Fibroblast of skin of right quadriceps (primary cell): ENCODE measurements around the gene CD164L2.
A peak's percentile ranks its signal among the peaks of the same experiment; 100 is the strongest.

Experiments
- DNase-seq: peaks from one replicate; pipeline ENCODE4 v3.0.0-alpha.2; 2013

CD164L2 gene

GRCh38 chr1:27342778-27343638 lies 40.1 kb downstream of the CD164L2 start:
- DNase-seq: no peak

- DNase-seq: no peak
These were observed 40.7 kb downstream of the CD164L2 start for GRCh38 chr1:27342391-27342777.

DNA sequence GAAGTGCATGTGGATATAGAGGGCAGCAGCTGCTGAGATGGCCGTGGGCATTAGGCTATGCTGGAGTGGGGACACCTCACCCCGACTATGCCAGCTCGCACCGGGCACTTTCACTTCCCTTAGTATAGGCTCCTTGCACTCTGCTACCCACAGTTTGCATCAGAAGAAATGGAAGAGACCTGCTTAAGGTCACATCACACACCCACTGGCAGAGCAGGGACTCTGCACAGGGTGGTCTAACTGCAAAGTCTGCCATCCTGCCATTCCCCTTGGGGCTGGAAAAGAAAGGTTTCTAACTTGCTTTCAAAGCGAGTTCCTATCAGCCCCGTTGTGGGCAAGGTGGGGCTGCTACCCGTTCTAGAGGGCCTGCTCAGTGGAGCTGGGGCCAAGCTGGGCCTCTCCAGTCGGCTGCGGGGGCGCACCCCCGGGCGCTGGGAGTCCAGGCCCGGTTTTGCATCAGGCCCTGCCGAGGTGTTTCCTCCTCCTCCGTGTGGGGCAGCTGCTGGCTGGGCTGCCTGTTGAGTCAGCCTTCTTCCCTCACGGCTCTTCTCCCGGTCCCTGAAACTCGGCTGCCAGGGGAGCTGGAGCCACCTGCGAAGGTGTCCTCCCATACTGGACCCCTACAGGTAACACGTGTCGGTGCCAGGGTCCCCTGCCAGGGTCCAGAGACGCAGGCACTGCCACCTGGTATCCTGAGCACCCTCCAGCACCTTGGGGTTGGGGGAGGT lies 41.4 kb downstream of the CD164L2 start, which contains the start of gene SYTL1:
TSS of gene SYTL1 (plus strand) at position 498 of the 728 bp plus-strand sequence. CDS start 3,313 bp downstream, outside the sequence.
- peak; percentile 75 for DNase-seq

DNA sequence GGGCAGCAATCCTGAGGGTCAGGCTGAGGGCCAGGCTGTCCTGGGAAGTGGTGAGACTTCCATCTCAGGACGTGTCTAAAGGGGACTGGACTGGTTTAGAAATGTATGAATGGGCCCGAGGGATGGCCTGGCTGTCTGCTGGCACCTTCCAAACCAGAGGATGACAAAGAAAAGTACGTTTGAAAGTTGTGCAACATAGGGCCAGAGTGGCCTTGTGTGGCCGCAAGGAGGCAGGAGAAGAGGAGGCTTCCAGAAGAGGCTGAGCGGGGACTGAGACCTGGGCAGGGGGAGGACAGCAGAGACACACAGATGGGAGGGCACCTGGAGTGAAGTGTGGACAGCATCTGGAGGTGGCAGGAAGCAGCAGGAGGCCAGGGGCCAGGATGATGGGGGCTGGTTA lies 43.9 kb downstream of the CD164L2 start:
- DNase-seq: no peak

DNA sequence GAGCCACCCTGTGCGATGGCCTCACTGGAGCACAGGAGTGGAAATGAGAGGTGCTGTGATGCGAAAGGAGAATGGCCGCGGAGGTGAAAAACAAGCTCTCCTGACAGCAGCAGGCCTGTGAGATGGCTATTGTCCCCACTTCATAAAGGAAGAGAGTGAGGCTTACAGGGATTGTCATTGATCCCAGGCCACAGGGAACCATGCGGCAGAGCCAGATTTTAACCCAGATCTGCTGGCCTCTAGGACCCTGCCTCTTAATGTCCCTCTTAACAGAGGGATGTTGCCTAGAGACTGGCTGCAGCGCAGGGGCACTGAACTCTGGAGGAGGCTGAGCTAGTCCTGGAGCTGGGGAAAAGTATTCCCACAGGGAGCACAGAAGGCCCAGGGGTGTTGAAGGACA lies 44.4 kb downstream of the CD164L2 start:
- DNase-seq: no peak

DNA sequence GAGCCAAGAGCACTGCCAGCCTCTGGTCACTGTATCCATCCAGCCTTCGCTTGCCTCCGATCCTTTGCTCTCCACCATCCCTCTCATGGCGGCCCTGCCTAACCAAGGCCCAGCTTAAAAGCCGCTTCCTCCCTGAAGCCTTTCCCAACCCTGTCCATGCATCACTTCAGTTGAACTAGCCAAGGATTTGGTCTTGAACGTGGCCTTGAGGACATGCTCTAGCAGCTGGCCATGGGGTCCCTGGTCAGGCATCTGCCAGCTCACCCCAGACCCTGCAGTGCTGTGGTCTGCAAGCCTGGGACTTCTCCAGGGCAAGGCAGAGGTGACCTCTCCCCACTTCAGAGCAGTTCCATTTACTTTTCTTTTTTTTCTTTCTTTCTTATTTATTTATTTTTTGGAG lies 46.4 kb downstream of the CD164L2 start:
- no peak for DNase-seq

DNA sequence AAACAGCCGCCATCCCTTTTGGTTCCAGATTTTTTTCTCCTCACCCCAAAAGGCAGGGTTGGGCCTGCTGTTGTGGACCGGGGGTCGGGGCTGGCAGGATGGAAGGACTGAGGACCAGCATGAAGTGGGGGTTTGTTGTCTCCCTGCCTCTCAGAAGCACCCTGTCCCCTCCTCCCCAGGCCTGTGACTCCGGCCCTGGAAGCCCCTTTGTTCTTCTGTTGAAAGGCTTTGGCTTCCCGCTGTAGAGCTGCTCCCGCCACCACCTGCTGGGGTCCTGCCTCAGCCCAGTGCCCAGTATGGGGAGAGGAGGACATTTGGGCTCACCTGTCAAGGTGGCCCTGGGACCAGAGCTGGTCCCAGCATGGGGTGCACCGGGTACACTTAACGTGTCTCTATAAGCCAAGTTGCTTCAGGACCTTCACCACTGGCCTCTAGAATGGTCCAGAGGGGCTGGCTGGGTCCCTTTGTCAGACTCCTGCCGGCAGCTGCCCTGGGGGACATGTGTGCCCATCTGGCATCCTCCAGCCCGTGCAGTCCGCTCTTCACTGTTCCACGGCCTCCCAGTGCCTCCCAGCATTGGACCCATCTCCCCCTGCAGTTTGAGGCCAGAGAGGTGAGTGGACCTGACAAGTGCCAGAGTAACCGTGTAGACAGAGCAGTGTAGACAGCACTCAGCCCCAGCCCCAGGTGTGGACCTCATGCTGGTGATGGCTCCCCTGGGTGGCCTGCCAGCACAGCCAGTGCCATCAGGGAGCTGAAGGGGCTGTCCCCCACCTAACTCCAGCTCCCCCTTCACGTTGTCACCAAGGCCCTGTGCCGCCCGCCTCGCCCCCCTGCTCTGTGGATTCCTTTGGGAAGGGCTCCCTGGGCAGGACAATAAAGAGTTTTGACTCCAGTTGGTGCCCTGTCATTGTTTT lies 47.4 kb downstream of the CD164L2 start:
- DNase-seq: no peak

DNA sequence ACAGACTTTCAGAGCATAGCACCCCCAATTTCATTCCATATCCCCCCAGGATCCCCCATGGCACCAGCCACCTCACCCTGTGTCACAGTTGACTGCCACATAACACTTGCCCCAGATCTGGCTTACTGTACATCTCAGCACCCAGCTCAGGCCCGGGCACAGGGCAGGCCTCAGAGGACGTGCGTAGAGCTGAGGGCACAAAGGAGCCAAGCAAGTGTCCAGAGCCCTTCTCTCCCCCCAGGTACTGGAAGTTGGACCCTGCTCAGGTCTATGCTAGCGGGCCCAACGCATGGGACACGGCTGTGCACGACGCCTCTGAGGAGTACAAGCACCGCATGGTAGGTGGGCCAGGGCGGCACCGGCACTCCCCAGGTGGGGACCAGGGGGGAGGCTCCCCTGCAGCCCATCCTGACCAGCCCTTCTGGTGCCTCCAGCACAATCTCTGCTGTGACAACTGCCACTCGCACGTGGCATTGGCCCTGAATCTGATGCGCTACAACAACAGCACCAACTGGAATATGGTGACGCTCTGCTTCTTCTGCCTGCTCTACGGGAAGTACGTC lies 49.3 kb downstream of the CD164L2 start:
- DNase-seq: no peak

- DNase-seq: no peak
These were observed 50.4 kb downstream of the CD164L2 start for GRCh38 chr1:27332536-27333281.

GRCh38 chr1:27331922-27332321 lies 51.2 kb downstream of the CD164L2 start:
- no peak for DNase-seq

GRCh38 chr1:27331426-27331825 lies 51.7 kb downstream of the CD164L2 start:
- DNase-seq: no peak

DNA sequence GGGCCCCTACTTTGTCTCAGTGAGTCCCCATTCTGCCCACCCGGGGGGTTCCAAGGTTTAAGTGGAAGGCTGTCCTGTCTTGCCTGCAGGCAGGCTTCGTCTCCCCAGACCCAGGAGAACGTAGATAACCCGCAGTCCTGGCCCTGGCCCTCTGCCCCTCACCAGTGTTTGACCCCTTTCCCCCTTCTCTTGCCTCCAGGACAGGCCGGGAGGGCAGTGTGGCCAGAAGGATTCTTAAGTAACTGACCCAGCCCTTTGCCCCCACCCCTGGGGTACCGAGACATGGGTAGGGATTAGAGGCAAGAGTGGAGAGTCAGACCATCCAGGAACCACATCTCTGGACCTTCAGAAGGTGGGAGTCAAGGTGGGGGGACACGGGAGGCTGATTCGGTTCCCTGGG lies 52.3 kb downstream of the CD164L2 start:
- no peak for DNase-seq
